Endothelial cell of umbilical vein (primary cell): ENCODE measurements around the gene DIAPH2. TPM values are rescaled to one million over a fixed set of nuclear protein-coding genes. Genes with fewer than 3 reads are reported as not detected.

Source experiments
- BruUV-seq: library from RNA; stranded (reverse); fragments of 400-500 nt; replicated peaks from 2 replicates; lab custom pipeline; 2021; lab: Mats Ljungman, UMichigan
- CTCF ChIA-PET: fragments of 300-600, 350-600 bp; sonication (Branson Sonifier 250); formaldehyde crosslinking; loops from one replicate; lab custom pipeline; 2021; ENCODE audit warnings: antibody characterized with exemption, inconsistent platforms; lab: Charles Lee
- POLR2A ChIA-PET: fragments of 300-600, 350-600 bp; sonication (Branson Sonifier 250); formaldehyde crosslinking; loops from one replicate; lab custom pipeline; 2021; ENCODE audit warnings: antibody characterized with exemption, inconsistent platforms; lab: Charles Lee
- DNase-seq: peaks from one replicate; pipeline ENCODE4 v3.0.0-alpha.2; 2011; ENCODE audit warnings: low read depth, low spot score
- FAIRE-seq: peaks from 2 replicates; lab custom pipeline; 2011; peaks lifted over from hg19 to GRCh38; lab: Jason Lieb, UNC
- H2AFZ ChIP-seq: 2 replicates; pipeline ENCODE4 v1.6.0; 2012; ENCODE audit warnings: low read depth, low read length, control low read depth, inconsistent platforms
- H3K27ac ChIP-seq: 2 replicates; pipeline ENCODE4 v1.5.1; 2011; ENCODE audit warnings: low read depth, mild to moderate bottlenecking, control low read depth, low read length, moderate library complexity; ENCODE audit not compliant: insufficient read depth
- H3K27me3 ChIP-seq, 2 experiments: 2 replicates each; pipeline versions ENCODE4 v1.6.0 to v1.6.1; 2011; ENCODE audit warnings: low read length in 2 of 2, mixed read lengths in 1 of 2; ENCODE audit not compliant: control insufficient read depth in 2 of 2, insufficient read depth in 2 of 2
- H3K36me3 ChIP-seq, 2 experiments: 2 replicates in 1 of 2; 3 replicates in 1 of 2; pipeline ENCODE4 v1.5.1; 2011; ENCODE audit warnings: low read length in 2 of 2, mild to moderate bottlenecking in 1 of 2, moderate library complexity in 1 of 2; ENCODE audit not compliant: control insufficient read depth in 2 of 2, insufficient read depth in 2 of 2; ENCODE audit errors: extremely low read depth in 1 of 2
- H3K4me1 ChIP-seq: 3 replicates; pipeline ENCODE4 v1.5.1; 2011; ENCODE audit warnings: mild to moderate bottlenecking, low read length; ENCODE audit not compliant: control insufficient read depth, insufficient read depth; ENCODE audit errors: extremely low read depth
- H3K4me2 ChIP-seq: 2 replicates; pipeline ENCODE4 v1.6.1; 2011; ENCODE audit warnings: low read length, control low read depth, mixed read lengths; ENCODE audit not compliant: insufficient read depth
- H3K4me3 ChIP-seq, 3 experiments: fragments of 200-600 bp in 1 of 3; sonication (generic), shearing (Covaris generic) in 1 of 3; replicated peaks in 1 of 3; 2 replicates each; pipeline ENCODE4 v1.5.1; 2011 to 2016; ENCODE audit warnings: control low read depth in 3 of 3, low read length in 3 of 3, mild to moderate bottlenecking in 2 of 3, inconsistent platforms in 1 of 3, low read depth in 1 of 3, moderate library complexity in 1 of 3; ENCODE audit not compliant: insufficient read depth in 1 of 3
- H3K79me2 ChIP-seq: 2 replicates; pipeline ENCODE4 v1.6.0; 2012; ENCODE audit warnings: low read length, inconsistent platforms; ENCODE audit not compliant: control insufficient read depth, insufficient read depth
- H3K9ac ChIP-seq: replicated peaks from 2 replicates; pipeline ENCODE3; 2011; ENCODE audit warnings: low read length, control low read depth; ENCODE audit not compliant: insufficient read depth; ENCODE audit errors: extremely low read depth
- H3K9me1 ChIP-seq: replicated peaks from 3 replicates; pipeline ENCODE4 v1.6.0; 2011; ENCODE audit warnings: mild to moderate bottlenecking, low read length; ENCODE audit not compliant: control insufficient read depth, insufficient read depth; ENCODE audit errors: extremely low read depth
- H3K9me3 ChIP-seq: replicated peaks from 2 replicates; pipeline ENCODE4 v1.5.1; 2012; ENCODE audit warnings: low read length, inconsistent platforms; ENCODE audit not compliant: control insufficient read depth, insufficient read depth
- H4K20me1 ChIP-seq: replicated peaks from 2 replicates; pipeline ENCODE3; 2011; ENCODE audit warnings: mild to moderate bottlenecking, low read length; ENCODE audit not compliant: control insufficient read depth, insufficient read depth; ENCODE audit errors: extremely low read depth
- CTCF ChIP-seq, 2 donors: IDR thresholded peaks; 1 replicate in 1 of 2; 2 replicates in 1 of 2; pipeline ENCODE4 v1.5.1; 2011; ENCODE audit warnings: low read length in 2 of 2, mild to moderate bottlenecking in 2 of 2, moderate library complexity in 2 of 2, control low read depth in 1 of 2, inconsistent platforms in 1 of 2, low read depth in 1 of 2; ENCODE audit not compliant: insufficient read depth in 1 of 2; ENCODE audit errors: extremely low read depth in 1 of 2
- EZH2 ChIP-seq: IDR thresholded peaks from 2 replicates; pipeline ENCODE4 v1.6.1; 2012; ENCODE audit warnings: borderline replicate concordance, low read depth, mild to moderate bottlenecking, moderate library complexity, low read length, inconsistent platforms; ENCODE audit not compliant: severe bottlenecking
- FOS ChIP-seq: IDR thresholded peaks from 2 replicates; pipeline ENCODE4 v1.6.1; 2011; ENCODE audit warnings: mild to moderate bottlenecking, low read length, moderate library complexity, borderline replicate concordance; ENCODE audit not compliant: insufficient read depth
- GATA2 ChIP-seq: IDR thresholded peaks from 2 replicates; pipeline ENCODE4 v1.7.0; 2011; ENCODE audit warnings: low read depth, mild to moderate bottlenecking, moderate library complexity, mixed read lengths, low read length; ENCODE audit not compliant: insufficient read length, insufficient read depth
- JUN ChIP-seq: IDR thresholded peaks from 2 replicates; pipeline ENCODE4 v1.6.1; 2011; ENCODE audit warnings: borderline replicate concordance, low read depth; ENCODE audit not compliant: insufficient read length, insufficient read depth
- MAX ChIP-seq: IDR thresholded peaks from 2 replicates; pipeline ENCODE4 v1.6.1; 2011; ENCODE audit not compliant: insufficient read depth, insufficient read length
- MYC ChIP-seq: IDR thresholded peaks from one replicate; pipeline ENCODE4 v1.6.1; 2011; ENCODE audit warnings: mild to moderate bottlenecking, low read depth, low read length
- POLR2A ChIP-seq: IDR thresholded peaks from 2 replicates; pipeline ENCODE4 v1.6.1; 2012; ENCODE audit warnings: low read depth, mild to moderate bottlenecking, control low read depth, low read length
- POLR2AphosphoS5 ChIP-seq: IDR thresholded peaks from 2 replicates; pipeline ENCODE4 v1.6.1; 2012; ENCODE audit warnings: low read depth, mild to moderate bottlenecking, control low read depth, low read length, moderate library complexity; ENCODE audit not compliant: insufficient read depth
- dilution Hi-C: fragments of 300-500 bp; cut with MboI; formaldehyde crosslinking; loops from one replicate; pipeline ENCODE4 v1.15.0; 2019; ENCODE audit warnings: low sequenced_read_pairs; ENCODE audit not compliant: extremely low pct_ligation_motif_present
- intact Hi-C: fragments of 100-400 bp; cut with micrococcal nuclease; formaldehyde crosslinking; loops from one replicate; pipeline ENCODE4 v1.10.0; 2022
- polyA plus RNA-seq, 4 experiments: library from polyadenylated mRNA; depleted of rRNA in 3 of 4; stranded (reverse) in 3 of 4; unstranded in 1 of 4; fragments of >200 nt; gene quantifications; 2 replicates each; pipeline versions ENCODE4 v1.2.1 to v1.2.3, GENCODE V29; 2011 to 2012; ENCODE audit warnings: missing spikeins in 1 of 4
- total RNA-seq: library from RNA; stranded (reverse); gene quantifications from 2 replicates; pipeline ENCODE4 v1.2.3, GENCODE V29; 2021

The DIAPH2 gene
- total and polyA plus RNA-seq, 2 donors (not counting 3 experiments of a cell fraction or from before 2014, with no cell fraction given) = 3.0 to 30.0 TPM

GRCh38 chrX:97066381-97066780 lies 381.7 kb downstream of the DIAPH2 start:
- Histone ChIP-seq H3K9ac (no peak overlapping the region), H3K36me3 (no peaks in the 10 kb centered on the region), H4K20me1 (no peaks in the 10 kb centered on the region), H3K79me2 (no peaks in the 10 kb centered on the region), H3K4me3 (no peak overlapping the region), H3K4me1 (no peaks in the 10 kb centered on the region), H3K27ac (no peak overlapping the region), H3K27me3 (no peaks in the 10 kb centered on the region), H3K4me2 (no peak overlapping the region), H3K9me1 (no peaks in the 10 kb centered on the region), H3K9me3 (no peaks in the 10 kb centered on the region), H2AFZ (no peak overlapping the region)
- BruUV-seq = no TSS peak
- dilution Hi-C loops (no loop called here), intact Hi-C loops (no loop called here)
- POLR2A ChIA-PET = no interaction called here
- DNase-seq (no peak), FAIRE-seq (no peak)
- TF ChIP-seq FOS (no peak), EZH2 (no peak), GATA2 (no peak), JUN (no peak), CTCF (IDR thresholded peaks at IDR 0.05; ENCODE audit: extremely low read depth in 1 of 2, insufficient read depth in 1 of 2, low read depth in 1 of 2, low read length in 2 of 2) (no peak), POLR2AphosphoS5 (no peak), POLR2A (no peak), MAX (no peak), MYC (no peak)
- CTCF ChIA-PET = no interaction called here
